Measurements from ENCODE around the gene CEACAM8.
"Not testable (repeated sequence)": the region's sequence is repeated elsewhere in the genome, so short reads cannot be mapped to it uniquely, and the experiment has no call there.

Gene CEACAM8

GRCh38 chr19:42594617-42595489 is at the start of gene CEACAM8:
TSS of gene CEACAM8 (minus strand) at chr19:42594924. CDS start at chr19:42594828, 96 bp downstream.
- DNase-seq = no peak

DNA sequence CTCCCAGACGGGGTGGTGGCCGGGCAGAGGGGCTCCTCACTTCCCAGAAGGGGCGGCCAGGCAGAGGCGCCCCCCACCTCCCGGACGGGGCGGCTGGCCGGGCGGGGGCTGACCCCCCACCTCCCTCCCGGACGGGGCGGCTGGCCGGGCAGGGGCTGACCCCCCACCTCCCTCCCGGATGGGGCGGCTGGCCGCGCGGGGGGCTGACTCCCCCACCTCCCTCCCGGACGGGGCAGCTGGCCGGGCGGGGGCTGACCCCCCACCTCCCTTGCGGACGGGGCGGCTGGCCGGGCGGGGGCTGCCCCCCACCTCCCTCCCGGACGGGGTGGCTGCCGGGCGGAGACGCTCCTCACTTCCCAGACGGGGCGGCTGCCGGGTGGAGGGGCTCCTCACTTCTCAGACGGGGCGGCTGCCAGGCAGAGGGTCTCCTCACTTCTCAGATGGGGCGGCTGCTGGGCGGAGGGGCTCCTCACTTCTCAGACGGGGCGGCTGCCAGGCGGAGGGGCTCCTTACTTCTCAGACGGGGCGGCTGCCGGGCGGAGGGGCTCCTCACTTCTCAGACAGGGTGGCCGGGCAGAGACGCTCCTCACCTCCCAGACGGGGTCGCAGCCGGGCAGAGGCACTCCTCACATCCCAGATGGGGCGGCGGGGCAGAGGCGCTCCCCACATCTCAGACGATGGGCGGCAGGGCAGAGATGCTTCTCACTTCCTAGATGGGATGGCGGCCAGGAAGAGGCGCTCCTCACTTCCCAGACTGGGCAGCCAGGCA is 44.8 kb upstream of the CEACAM8 start:
- not testable (repeated sequence) for DNase-seq

- no peak for DNase-seq
Measured at GRCh38 chr19:42635233-42635539, 40.5 kb upstream of the CEACAM8 start.

DNA sequence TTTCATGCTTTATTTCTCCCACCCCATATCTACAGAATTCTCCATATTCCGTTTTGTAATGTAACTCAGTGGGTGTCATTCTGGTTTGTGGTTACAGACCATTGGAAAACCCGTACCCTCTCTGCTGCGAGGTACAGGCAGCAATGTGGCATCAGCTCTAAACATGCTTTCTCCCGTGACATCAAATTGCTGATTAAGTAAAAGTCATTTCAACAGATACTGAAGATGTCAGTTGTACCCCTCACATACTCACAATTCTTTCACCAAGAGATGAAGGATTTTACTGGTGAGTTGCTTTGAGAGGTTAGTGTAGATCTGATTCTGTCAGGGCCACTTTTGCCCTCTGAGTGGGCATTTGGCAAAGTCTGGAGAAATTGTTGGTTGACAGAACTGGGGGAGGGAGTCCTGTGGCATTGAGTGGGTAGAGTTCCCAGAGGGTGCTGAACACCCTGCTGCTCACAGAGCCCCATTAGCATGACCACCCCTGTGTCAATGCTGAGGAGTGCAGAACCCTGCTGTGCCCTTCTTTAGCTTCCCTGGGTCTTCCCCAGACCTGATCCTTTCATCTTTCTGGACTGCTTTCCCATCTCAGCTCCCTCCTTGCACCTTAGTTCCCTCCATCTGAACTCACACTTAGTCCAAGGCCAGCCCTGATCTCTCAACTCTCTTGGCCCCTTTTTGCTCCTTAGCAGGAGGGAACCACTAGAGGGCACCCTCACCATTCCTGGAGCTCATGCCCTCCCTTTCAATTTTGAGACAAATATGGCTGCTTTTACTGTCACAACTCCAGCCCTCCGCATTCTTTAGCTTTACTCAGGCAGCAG is 39.9 kb upstream of the CEACAM8 start:
- peak; percentile 3 for DNase-seq

DNA sequence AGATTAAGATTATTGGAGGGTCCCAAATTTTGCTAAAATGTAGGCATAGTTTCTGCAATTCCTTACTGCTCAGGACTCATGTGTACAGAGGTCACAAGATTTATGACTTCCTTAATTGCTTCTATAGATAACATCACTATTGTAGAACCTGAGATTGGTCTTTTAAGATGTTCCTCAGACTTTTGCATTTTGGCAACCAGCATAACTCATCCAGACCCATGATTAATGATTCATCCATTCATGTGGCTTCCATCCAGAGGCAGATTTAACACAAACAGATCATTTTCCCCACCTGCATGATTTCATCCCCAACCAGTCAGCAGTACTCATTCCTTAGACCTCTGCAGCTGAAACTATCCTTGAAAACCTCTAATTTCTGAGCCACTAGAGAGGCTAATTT is 34.5 kb upstream of the CEACAM8 start:
- DNase-seq = no peak

GRCh38 chr19:42628411-42629140 is 33.9 kb upstream of the CEACAM8 start:
- no peak for DNase-seq

DNA sequence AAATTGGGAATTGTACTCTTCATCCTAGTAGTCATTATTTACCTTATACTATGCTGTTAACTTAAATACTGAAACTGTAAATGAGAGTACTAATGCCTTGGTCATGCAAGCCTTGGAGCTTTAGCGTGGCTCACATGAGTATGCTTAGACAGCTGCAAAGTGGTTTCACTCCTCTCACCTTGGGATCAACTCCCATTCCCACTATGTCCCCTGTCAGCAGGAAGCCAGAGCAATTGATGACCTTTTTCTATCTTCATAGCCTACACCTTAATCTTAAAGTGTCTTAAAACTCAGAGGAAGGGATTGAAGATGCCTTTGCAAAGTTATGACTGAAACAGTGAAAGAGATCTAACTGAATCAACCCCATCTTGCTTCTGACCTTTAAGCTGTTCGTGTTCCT is 33.2 kb upstream of the CEACAM8 start:
- no peak for DNase-seq

- no peak for DNase-seq
Measured at GRCh38 chr19:42626181-42626580, 31.5 kb upstream of the CEACAM8 start.

- no peak for DNase-seq
Measured at GRCh38 chr19:42619271-42619670, 24.5 kb upstream of the CEACAM8 start.

DNA sequence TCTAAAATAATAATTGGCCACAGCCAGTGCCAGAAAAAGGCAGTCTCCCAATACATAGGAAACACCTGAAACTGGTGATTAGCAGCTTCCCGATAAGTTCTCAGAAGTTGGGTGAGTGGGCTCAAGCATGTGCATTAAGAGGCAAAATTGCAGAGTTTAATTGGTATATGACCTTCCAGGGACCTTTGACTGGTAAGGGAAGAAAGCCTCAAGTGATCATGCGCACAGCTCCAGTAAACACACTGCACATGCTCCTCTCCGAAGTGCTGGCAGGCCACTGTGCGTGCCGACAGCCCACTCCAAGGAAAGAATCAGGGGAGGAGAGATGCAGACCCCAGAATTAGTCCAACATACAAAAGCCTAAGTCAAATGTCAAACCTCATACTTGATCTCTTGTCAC is 18.9 kb upstream of the CEACAM8 start:
- no peak for DNase-seq

DNA sequence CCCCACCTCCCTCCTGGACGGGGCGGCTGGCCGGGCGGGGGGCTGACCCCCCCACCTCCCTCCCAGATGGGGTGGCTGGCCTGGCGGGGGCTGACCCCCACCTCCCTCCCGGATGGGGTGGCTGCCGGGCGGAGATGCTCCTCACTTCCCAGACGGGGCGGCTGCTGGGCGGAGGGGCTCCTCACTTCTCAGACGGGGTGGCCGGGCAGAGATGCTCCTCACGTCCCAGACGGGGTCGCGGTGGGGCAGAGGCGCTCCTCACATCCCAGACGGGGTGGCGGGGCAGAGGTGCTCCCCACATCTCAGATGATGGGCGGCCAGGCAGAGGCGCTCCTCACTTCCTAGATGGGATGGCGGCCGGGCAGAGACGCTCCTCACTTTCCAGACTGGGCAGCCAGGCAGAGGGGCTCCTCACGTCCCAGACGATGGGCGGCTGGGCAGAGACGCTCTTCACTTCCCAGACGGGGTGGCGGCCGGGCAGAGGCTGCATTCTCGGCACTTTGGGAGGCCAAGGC is 15.7 kb upstream of the CEACAM8 start:
- not testable (repeated sequence) for DNase-seq

- peak; percentile 27 for DNase-seq
Measured at GRCh38 chr19:42606660-42607351, 12.1 kb upstream of the CEACAM8 start.

DNA sequence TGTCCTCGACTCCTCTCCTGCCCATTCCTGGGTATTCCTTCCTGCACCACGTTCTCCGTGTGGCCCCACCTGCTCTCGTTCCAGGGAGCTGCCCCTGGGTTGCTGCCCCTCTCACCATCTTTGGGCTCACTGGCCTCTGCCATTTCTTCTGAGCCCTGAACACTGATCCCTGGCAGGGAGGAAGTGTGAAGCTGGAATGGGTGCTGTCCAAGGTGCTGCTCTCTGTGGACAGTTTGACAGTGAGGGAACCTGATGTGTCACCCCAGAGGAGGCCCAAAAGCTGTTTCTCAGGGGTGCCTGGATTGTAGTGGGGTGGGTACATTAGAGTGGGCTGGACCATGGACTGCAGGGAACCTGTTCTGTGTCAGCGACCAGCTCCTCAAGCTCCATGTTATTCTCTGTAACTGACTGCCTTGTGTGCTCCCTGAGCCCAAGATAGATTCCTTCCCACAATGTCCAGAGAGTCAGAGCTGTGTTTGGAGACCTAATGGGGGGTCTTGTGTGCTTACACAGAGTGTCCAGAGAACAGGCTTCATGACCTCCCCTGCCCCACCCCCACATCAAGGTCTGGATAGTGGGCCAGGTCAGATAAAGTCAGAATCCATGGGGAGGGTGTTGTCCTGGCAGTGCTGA is 7.2 kb upstream of the CEACAM8 start:
- no peak for DNase-seq

- peak; percentile 9 for DNase-seq
Measured at GRCh38 chr19:42596391-42597072, 1.8 kb upstream of the CEACAM8 start.

- no peak for DNase-seq
Measured at GRCh38 chr19:42595550-42596172, 937 bp upstream of the CEACAM8 start.

- DNase-seq = no peak
Measured at GRCh38 chr19:42589792-42590191, 4.9 kb downstream of the CEACAM8 start.

GRCh38 chr19:42584466-42584865 is 10.3 kb downstream of the CEACAM8 start:
- DNase-seq = no peak

DNA sequence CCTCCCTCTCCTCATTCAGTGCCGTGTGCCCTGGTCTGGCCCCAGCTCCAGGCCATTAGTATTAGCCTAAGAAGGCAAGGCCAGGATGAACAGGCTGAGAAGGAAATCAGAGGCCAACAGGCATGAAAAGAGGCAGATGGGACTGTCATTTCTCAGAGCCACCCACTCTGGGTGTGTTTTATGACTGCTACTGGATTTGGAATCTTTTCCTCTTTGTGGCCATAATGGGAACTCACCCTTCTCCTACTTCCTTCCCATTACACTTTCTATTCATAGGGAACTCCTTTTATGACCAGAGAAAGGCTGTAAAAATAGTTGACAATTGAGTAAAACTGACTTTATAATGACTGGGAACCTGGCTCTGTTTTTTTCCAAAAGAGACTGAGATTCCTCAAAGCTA is 17.7 kb downstream of the CEACAM8 start:
- no peak for DNase-seq

GRCh38 chr19:42576241-42576640 is 18.5 kb downstream of the CEACAM8 start:
- no peak for DNase-seq

GRCh38 chr19:42573642-42574041 is 21.1 kb downstream of the CEACAM8 start:
- DNase-seq = no peak

Measured in NCI-H2171 treated with DMSO at 0.1 percent for 48 hours (cell line).